MCF 10A (cell line): ENCODE results near the gene LETM1. TPM values are rescaled to one million over a fixed set of nuclear protein-coding genes. Genes with fewer than 3 reads are reported as not detected.
A peak's percentile ranks its signal among the peaks of the same experiment; 100 is the strongest.

Experiments
- BruUV-seq: library from RNA; stranded (reverse); fragments of 400-500 nt; replicated peaks from 2 replicates; lab custom pipeline; 2021; lab: Mats Ljungman, UMichigan
- CTCF ChIA-PET: fragments of 300-600 bp; sonication (Branson Sonifier 250); formaldehyde crosslinking; extraction: SDS; loops from one replicate; lab custom pipeline; 2021; ENCODE audit warnings: antibody characterized with exemption, inconsistent platforms; lab: Yijun Ruan, JAX
- POLR2A ChIA-PET: fragments of 300-600, 350-650 bp; sonication (Branson Sonifier 250); formaldehyde crosslinking; extraction: SDS; loops from one replicate; lab custom pipeline; 2020; ENCODE audit warnings: antibody characterized with exemption, inconsistent platforms; lab: Yijun Ruan, JAX
- DNase-seq: peaks from one replicate; pipeline ENCODE4 v3.0.0-alpha.2; 2018; ENCODE audit not compliant: unreplicated experiment
- H3K27ac Mint-ChIP-seq: one replicate; pipeline ENCODE4 v1.8.0; 2022; ENCODE audit warnings: mild to moderate bottlenecking, low read depth, mixed read lengths; ENCODE audit not compliant: unreplicated experiment
- H3K27me3 Mint-ChIP-seq: one replicate; pipeline ENCODE4 v1.8.0; 2022; ENCODE audit warnings: mixed read lengths; ENCODE audit not compliant: insufficient read depth, unreplicated experiment
- H3K36me3 Mint-ChIP-seq: one replicate; pipeline ENCODE4 v1.8.0; 2022; ENCODE audit warnings: mild to moderate bottlenecking, moderate library complexity, mixed read lengths; ENCODE audit not compliant: insufficient read depth, unreplicated experiment
- H3K4me1 Mint-ChIP-seq: one replicate; pipeline ENCODE4 v1.8.0; 2022; ENCODE audit warnings: mixed read lengths; ENCODE audit not compliant: insufficient read depth, unreplicated experiment
- H3K4me3 Mint-ChIP-seq: one replicate; pipeline ENCODE4 v1.8.0; 2022; ENCODE audit warnings: mild to moderate bottlenecking, moderate library complexity, mixed read lengths; ENCODE audit not compliant: unreplicated experiment
- H3K9me3 Mint-ChIP-seq: one replicate; pipeline ENCODE4 v1.8.0; 2022; ENCODE audit warnings: mixed read lengths; ENCODE audit not compliant: unreplicated experiment
- intact Hi-C: fragments of 100-400 bp; cut with micrococcal nuclease; formaldehyde crosslinking; loops from 2 replicates; pipeline ENCODE4 v1.14.1; 2022
- total RNA-seq: library from RNA; stranded (reverse); gene quantifications from 2 replicates; pipeline ENCODE4 v1.2.3, GENCODE V29; 2022
- TF ChIP-seq, protein P1 (sequence below): fragments of 200-600 bp; IDR thresholded peaks from one replicate; pipeline ENCODE4 v1.8.0; 2022; ENCODE audit warnings: antibody characterized with exemption, mild to moderate bottlenecking; ENCODE audit not compliant: unreplicated experiment

LETM1 gene
- total RNA-seq, 1 experiment from 2014 or later = 85.0 TPM

DNA sequence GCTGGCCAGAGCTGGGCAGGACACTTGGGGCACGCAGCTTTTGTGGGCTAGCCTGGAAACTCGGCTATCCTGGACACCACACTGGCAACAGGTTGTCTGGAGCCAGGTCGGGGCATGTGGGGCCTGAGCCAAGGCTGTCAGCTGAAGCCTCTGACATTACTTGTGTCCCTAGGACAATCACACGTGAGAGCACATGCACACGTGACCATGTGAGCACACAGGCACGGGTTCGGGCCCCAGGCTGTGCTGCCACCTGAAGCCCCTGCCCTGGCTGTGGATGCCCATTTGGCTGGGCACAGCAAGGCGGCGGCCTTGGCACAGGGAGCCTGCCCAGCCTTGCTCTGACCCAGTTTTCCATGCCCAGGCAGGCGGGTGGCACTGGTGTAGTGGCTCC lies 71.6 kb downstream of the LETM1 start:
- Mint-ChIP-seq H3K4me3 (no peak overlapping the region), H3K4me1 (no peaks in the 10 kb centered on the region), H3K27ac (no peak overlapping the region), H3K9me3 (no peaks in the 10 kb centered on the region), H3K27me3 (no peaks in the 10 kb centered on the region), H3K36me3 (no peaks in the 10 kb centered on the region)
- intact Hi-C loops = no loop called here
- no peak for DNase-seq
- BruUV-seq = no TSS peak
- TF ChIP-seq, protein P1, sequence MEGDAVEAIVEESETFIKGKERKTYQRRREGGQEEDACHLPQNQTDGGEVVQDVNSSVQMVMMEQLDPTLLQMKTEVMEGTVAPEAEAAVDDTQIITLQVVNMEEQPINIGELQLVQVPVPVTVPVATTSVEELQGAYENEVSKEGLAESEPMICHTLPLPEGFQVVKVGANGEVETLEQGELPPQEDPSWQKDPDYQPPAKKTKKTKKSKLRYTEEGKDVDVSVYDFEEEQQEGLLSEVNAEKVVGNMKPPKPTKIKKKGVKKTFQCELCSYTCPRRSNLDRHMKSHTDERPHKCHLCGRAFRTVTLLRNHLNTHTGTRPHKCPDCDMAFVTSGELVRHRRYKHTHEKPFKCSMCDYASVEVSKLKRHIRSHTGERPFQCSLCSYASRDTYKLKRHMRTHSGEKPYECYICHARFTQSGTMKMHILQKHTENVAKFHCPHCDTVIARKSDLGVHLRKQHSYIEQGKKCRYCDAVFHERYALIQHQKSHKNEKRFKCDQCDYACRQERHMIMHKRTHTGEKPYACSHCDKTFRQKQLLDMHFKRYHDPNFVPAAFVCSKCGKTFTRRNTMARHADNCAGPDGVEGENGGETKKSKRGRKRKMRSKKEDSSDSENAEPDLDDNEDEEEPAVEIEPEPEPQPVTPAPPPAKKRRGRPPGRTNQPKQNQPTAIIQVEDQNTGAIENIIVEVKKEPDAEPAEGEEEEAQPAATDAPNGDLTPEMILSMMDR = no peak
- ChIA-PET POLR2A (interaction anchor here (0.7 to 0.8 kb wide), 2 partner anchors 8 to 33 kb away, joined by 4 to 5 read pairs; no protein-coding TSS in a partner anchor), CTCF (interaction anchor here (0.8 to 1.4 kb wide), 3 partner anchors 24 to 115 kb away, joined by 3 read pairs; no protein-coding TSS in a partner anchor)

DNA sequence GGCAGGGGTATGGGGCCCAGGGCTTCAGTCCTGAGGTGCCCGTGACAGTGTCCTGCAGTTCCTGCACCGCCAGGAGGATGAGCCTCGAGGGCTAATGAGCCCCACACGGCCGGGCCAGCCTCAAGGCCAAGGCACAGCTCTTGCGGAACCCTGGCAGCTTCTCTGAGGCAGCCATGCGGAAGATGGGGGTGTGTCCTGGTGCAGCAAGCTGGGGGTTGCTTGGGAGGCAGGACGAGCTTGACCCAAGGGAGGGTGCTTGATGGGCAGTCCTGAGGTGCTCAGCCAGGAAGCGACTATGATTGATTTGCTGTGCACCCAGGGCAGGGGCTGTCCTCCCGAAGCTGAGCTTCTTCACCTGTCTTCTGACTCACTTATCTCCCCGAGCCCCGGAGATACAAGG lies 72.0 kb downstream of the LETM1 start:
- TF ChIP-seq, protein P1 = no peak
- POLR2A ChIA-PET = interaction anchor here (0.7 to 0.8 kb wide), 2 partner anchors 9 to 32 kb away, joined by 4 to 5 read pairs; no protein-coding TSS in a partner anchor
- Mint-ChIP-seq H3K27ac (no peak overlapping the region), H3K4me1 (peaks cover 3% of the 10 kb centered on the region), H3K36me3 (no peaks in the 10 kb centered on the region), H3K27me3 (no peaks in the 10 kb centered on the region), H3K9me3 (no peaks in the 10 kb centered on the region), H3K4me3 (no peak overlapping the region)
- intact Hi-C loops = no loop called here
- no peak for DNase-seq
- CTCF ChIA-PET = interaction anchor here (0.8 to 1.4 kb wide), 3 partner anchors 23 to 116 kb away, joined by 3 read pairs; no protein-coding TSS in a partner anchor
- no TSS peak for BruUV-seq

DNA sequence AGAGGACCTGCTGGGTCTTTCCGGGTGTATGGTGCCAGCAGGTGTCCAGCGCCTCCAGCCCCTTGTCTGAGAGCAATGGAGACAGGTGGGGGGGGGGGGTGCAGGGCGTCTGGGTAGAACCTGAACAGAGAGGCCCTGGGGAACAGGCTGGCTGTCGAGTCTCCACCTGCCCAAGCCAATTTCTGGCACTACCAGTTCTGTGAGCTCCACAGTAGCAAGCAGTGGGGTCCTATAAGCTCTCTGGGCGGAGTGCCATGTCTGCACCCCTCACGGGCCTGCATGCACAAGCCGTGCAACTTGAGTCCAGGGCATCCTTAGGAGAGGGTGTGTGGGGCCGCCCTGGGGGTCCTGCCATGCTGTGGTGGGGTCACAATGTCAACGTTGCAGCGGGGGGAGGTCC lies 72.9 kb downstream of the LETM1 start:
- intact Hi-C loops = no loop called here
- H3K27ac Mint-ChIP-seq = no peak overlapping the region
- no peaks in the 10 kb centered on the region for H3K27me3 Mint-ChIP-seq
- DNase-seq = no peak
- POLR2A ChIA-PET = no interaction called here
- TF ChIP-seq, protein P1 = no peak
- no peak overlapping the region for H3K4me3 Mint-ChIP-seq
- H3K9me3 Mint-ChIP-seq = no peaks in the 10 kb centered on the region
- no peaks in the 10 kb centered on the region for H3K36me3 Mint-ChIP-seq
- H3K4me1 Mint-ChIP-seq = peaks cover 6% of the 10 kb centered on the region
- CTCF ChIA-PET = interaction anchor here (0.6 to 1.4 kb wide), 2 partner anchors 22 to 49 kb away, joined by 3 to 5 read pairs; no protein-coding TSS in a partner anchor
- no TSS peak for BruUV-seq

DNA sequence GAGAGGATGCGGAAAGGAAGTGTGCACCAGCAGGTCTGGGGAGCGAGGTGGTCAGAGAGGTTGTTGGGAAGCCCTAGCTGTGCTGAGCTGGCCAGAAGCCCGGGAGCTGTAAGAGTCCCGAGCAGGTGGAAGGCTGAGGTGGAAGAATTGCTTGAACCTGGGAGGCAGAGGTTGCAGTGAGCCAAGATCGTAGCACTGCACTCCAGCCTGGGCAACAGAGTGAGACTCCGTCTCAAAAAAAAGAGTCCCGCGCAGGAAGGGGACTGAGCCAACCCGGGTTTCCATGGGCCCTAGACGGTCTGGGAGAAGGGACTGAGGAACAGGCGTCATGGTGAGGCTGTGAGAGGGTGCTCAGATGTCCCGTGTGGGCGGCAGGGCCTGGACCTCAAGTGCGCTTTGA lies 75.5 kb downstream of the LETM1 start:
- peaks cover 6% of the 10 kb centered on the region for H3K4me1 Mint-ChIP-seq
- H3K9me3 Mint-ChIP-seq = no peaks in the 10 kb centered on the region
- H3K27ac Mint-ChIP-seq = peak overlapping the region; percentile 50
- H3K36me3 Mint-ChIP-seq = no peaks in the 10 kb centered on the region
- no peak for DNase-seq
- TF ChIP-seq, protein P1 = no peak
- POLR2A ChIA-PET = no interaction called here
- no peaks in the 10 kb centered on the region for H3K27me3 Mint-ChIP-seq
- intact Hi-C loops = no loop called here
- no TSS peak for BruUV-seq
- no peak overlapping the region for H3K4me3 Mint-ChIP-seq
- CTCF ChIA-PET = interaction anchor here (1.1 kb wide), 1 partner anchor 30 kb away, joined by 3 read pairs; no protein-coding TSS in a partner anchor
